GM18909 (cell line): Measurements from ENCODE around the gene NDUFS6.

Source experiments
- ATAC-seq: cut with Tn5 transposase; IDR thresholded peaks from one replicate; pipeline ENCODE4 v1.9.1; 2021; ENCODE audit warnings: mild to moderate bottlenecking; ENCODE audit not compliant: unreplicated experiment, poor library complexity

Gene NDUFS6

GRCh38 chr5:1844708-1845436 lies 43.7 kb downstream of the NDUFS6 start:
- ATAC-seq: no peak

GRCh38 chr5:1845696-1846095 lies 44.5 kb downstream of the NDUFS6 start:
- no peak for ATAC-seq

GRCh38 chr5:1846583-1846982 lies 45.4 kb downstream of the NDUFS6 start:
- no peak for ATAC-seq

- ATAC-seq: no peak
Measured at GRCh38 chr5:1847056-1847455, 45.8 kb downstream of the NDUFS6 start.

GRCh38 chr5:1847611-1848010 lies 46.4 kb downstream of the NDUFS6 start:
- ATAC-seq: no peak

GRCh38 chr5:1850324-1851154 lies 49.3 kb downstream of the NDUFS6 start:
- no peak for ATAC-seq

GRCh38 chr5:1851290-1851934 lies 50.2 kb downstream of the NDUFS6 start:
- no peak for ATAC-seq

GRCh38 chr5:1852324-1852947 lies 51.2 kb downstream of the NDUFS6 start:
- ATAC-seq: no peak

- no peak for ATAC-seq
Measured at GRCh38 chr5:1853531-1853930, 52.3 kb downstream of the NDUFS6 start.

GRCh38 chr5:1855075-1855474 lies 53.9 kb downstream of the NDUFS6 start:
- no peak for ATAC-seq

GRCh38 chr5:1855596-1855995 lies 54.4 kb downstream of the NDUFS6 start:
- ATAC-seq: no peak

GRCh38 chr5:1856596-1857255 lies 55.5 kb downstream of the NDUFS6 start:
- ATAC-seq: no peak

- no peak for ATAC-seq
Measured at GRCh38 chr5:1857256-1857600, 56.0 kb downstream of the NDUFS6 start.

GRCh38 chr5:1858436-1858835 lies 57.2 kb downstream of the NDUFS6 start:
- ATAC-seq: no peak

- ATAC-seq: no peak
Measured at GRCh38 chr5:1859099-1859498, 57.9 kb downstream of the NDUFS6 start.

GRCh38 chr5:1860021-1860610 lies 58.9 kb downstream of the NDUFS6 start:
- no peak for ATAC-seq

- ATAC-seq: no peak
Measured at GRCh38 chr5:1860949-1861348, 59.7 kb downstream of the NDUFS6 start.

GRCh38 chr5:1864896-1865440 lies 63.8 kb downstream of the NDUFS6 start:
- ATAC-seq: no peak

- no peak for ATAC-seq
Measured at GRCh38 chr5:1865486-1865885, 64.3 kb downstream of the NDUFS6 start.
